GM08714 (cell line): ENCODE results near the gene PLA2G10.
A peak's percentile ranks its signal among the peaks of the same experiment; 100 is the strongest.
"Not testable (repeated sequence)": the region's sequence is repeated elsewhere in the genome, so short reads cannot be mapped to it uniquely, and the experiment has no call there.

Experiments
- H3K4me3 ChIP-seq: fragments of 200-500 bp; sonication (Bioruptor generic); 2 replicates; pipeline ENCODE4 v1.5.1; 2014; ENCODE audit warnings: mild to moderate bottlenecking, low read length, inconsistent platforms
- ZNF274 ChIP-seq: IDR thresholded peaks from 2 replicates; pipeline ENCODE4 v1.6.1; 2012; ENCODE audit warnings: mild to moderate bottlenecking, low read depth, low read length

The PLA2G10 gene

DNA sequence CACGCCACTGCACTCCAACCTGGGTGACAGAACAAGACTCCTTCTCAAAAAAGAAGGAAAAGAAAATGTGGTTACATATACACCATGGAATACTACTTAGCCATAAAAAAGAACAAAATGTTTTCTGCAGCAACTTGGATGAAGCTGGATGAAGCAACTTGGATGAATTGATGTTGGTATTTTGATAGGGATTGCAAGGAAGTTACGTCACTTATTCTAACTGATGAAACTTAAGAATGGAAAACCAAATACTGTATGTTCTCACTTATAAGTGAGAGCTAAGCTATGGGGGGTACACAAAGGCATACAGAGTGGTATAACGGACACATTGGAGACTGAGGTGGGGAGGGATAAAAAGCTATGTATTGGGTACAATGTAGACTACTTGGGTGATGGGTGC, 17.5 kb downstream of the PLA2G10 start:
- TF ChIP-seq ZNF274, result no peak

DNA sequence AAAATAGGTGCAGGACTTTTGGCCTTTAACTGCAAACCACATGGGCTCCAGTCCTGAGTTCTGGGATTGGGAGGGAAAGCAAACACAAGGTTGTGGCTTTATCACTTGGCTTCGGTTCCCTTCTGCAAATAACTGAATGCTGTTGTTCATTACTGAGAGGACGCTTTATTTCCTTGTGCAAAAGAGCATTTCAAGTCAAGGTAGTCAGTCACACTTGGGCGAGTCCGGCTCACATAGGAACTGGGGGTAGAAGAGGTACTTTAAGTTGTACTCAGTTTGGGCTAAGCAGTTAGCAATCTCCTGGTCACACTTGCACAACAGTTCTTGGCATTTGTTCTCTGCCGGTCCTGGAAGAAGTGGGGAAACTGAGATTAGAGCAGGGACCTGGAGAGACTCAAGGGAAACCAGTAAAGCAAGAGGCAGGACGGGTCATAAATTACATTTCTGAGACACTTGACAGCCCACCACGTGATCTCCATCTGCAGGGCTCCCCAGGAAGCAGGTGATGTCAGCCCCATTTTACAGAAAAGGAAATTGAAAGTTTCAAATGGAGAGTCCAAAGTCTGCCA, 21.6 kb downstream of the PLA2G10 start:
- TF ChIP-seq ZNF274, result no peak
- H3K4me3 ChIP-seq, result peak overlapping the region; percentile 13; the same call in 1 of the 2 replicates

More for the DNA sequence above, 17.5 kb downstream of the PLA2G10 start:
- H3K4me3 ChIP-seq, result no peak overlapping the region

DNA sequence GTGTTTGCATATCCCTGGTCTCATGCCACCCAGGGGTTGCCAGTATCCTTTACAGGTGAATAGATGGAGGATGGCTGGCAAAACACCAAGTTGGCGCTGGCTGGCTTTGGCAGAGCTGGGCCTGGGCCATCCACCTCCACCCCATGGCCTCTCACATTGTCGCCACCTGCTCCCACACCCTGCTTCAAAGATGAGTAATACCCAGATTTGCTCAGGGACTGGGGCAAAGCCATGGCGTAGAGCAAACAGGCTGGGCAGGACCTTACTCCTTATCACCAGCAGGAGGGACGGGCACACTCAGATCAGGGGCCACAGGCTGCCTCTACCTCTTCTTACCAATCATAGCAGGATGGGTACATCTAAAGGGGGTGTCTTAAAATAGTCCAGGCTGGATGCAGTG, 24.3 kb downstream of the PLA2G10 start:
- H3K4me3 ChIP-seq, result no peak overlapping the region
- no peak for TF ChIP-seq ZNF274

DNA sequence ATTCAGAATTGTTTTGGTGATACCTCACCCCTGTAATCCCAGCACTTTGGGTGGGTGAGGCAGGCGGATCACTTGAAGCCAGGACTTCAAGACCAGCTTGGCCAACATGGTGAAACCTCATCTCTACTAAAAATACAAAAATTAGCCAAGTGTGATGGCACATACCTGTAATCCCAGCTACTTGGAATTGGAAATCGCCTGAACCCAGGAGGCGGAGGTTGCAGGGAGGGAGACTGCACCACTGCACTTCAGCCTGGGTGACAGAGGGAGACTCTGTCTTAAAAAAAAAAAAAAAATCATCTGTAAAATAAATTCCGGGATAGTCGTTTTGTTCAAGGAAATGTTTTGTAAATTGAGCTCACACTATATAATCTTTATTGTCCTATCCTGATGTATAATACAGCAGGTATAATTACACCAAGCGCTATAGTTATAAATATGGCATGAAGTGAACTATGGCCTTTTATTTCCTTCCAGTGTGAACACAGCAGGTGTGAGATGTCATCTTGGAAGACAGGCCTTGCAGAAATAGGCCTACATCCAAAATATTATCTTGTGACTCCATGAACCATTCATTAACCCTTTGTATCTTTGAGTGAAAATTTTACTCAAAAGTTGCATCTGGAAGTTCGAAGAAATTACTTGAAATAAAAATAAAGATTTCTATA, 25.4 kb downstream of the PLA2G10 start:
- no peak for TF ChIP-seq ZNF274
- H3K4me3 ChIP-seq, result no peak overlapping the region

DNA sequence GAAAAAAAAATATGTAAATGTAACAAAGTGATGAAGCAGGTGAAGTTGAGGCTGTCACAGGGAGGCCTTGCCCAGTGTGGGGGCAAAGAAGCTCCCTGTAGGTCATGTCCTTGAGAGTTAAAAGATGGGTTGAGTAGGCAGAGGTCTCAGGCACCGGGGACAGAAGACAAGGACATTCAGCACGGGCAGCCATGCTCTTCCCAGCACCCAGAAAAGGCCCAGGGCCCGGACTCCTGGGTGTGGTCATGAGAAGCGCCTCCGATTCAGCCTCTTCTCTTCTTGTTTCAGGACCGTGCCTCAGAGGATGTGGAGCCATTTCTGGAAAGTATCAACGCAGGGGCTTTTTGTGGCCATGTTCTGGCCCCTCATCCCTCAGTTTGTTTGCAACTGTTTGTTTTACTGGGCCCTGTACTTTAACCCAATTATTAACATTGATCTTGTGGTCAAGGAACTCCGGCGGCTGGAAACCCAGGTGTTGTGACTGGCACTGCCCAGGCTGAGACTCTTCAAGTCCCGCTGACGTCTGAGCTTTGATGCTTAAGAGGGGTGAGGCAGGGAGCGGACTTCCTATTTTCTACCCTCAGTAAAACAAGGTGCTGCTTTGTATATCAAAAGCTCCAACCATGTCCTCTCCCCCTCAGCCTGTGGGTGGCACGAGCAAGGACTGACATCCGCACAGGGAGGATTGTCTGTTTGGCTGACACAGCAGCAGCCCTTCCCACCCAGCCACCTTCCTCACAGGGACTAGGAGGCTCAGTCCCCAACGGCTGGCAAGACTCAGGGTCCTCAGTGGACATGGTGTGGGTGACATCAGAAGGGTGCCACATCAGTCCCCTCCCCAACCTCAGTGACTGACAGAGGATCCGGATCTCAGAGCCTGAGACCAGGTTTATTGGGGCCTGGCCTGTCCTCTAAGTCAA, 26.5 kb downstream of the PLA2G10 start:
- no peak for TF ChIP-seq ZNF274

DNA sequence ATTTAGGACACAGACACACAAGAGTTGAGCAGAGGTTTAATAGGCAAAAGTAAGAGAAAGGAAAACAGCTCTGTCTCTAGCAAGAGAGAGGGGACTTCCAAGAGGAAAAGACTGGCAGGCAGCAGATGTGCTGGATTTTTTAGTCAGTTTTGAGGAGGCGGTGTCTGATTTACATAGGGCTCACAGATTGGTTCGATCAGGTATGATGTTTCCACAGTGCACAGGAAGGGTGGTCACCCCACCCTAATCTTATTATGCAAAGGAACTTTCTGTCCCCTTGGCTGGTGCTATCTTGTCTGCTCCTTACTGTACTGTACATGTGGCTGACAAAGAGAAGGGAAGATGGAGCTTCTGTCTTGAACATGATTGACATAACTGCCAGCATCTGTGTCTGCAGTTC, 36.0 kb downstream of the PLA2G10 start:
- no peak overlapping the region for H3K4me3 ChIP-seq
- no peak for TF ChIP-seq ZNF274

More for the DNA sequence above, 26.5 kb downstream of the PLA2G10 start:
- H3K4me3 ChIP-seq, result no peak overlapping the region

DNA sequence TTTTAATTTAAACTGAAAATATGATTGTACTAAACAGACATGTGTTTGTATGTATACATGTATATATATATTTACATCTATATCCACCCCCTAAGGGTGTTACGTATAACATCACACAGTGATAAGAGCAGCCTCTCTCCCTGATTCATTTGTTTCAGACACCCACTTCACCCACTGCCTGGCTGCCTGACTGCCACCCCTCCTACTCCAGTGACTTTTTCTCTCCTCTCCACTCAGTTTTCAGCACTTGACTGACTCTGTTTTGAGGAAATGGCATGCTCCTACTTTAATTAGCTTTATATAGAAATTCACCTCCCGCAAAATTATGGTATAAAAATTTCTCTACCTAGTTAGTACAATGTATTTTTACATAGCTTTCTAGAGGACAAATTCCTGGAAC, 41.4 kb downstream of the PLA2G10 start:
- TF ChIP-seq ZNF274, result no peak
- no peak overlapping the region for H3K4me3 ChIP-seq

DNA sequence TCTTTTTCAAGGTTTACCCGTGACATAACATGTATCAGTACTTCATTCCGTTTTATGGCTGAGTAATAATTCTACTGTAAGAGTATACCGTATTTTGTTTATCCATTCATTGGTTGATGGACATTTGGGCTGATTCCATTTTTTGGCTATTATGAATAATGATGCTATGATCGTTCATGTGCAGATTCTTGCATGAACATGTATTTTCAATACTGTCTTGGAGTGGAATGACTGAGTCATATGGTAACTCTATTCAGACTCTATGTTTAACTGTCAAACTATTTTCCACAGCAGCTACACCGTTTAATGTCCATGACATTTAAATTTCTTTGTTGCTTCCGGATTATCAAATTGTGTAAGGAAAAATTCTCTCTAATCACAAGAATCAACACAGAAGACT, 43.5 kb downstream of the PLA2G10 start:
- TF ChIP-seq ZNF274, result no peak

DNA sequence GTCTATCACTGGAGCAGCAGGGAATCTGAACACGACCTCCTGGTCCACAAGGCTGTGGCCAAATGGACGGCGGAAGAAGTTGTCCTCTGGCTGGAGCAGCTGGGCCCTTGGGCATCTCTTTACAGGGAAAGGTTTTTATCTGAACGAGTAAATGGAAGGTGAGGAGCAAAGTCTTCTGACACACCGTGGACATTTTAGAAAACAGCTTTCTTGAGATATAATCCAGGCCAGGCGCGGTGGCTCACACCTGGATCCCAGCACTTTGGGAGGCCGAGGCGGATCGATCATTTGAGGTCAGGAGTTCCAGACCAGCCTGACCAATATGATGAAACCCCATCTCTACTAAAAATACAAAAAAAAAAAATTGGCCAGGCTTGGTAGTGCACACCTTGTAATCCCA, 44.3 kb downstream of the PLA2G10 start:
- no peak overlapping the region for H3K4me3 ChIP-seq
- no peak for TF ChIP-seq ZNF274

More for the DNA sequence above, 43.5 kb downstream of the PLA2G10 start:
- no peak overlapping the region for H3K4me3 ChIP-seq

DNA sequence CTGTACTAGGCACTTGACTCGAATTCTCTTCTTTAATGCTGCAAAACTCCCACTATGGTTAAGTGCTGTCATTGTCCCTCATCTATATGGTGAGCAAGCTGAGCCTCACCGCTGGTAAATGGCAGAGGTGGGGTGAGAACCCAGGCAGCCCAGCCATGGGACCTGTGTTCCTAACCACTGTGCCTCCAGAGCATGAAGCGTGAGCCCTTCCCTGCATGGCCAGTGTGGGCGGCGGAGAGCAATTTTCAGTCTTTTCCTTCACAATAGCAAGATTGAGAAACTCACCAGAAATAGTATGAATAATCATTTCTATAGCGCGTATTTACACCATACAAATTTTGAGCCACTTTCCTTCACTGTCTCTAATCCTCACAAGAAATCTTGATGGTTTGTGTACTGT, 52.2 kb downstream of the PLA2G10 start:
- TF ChIP-seq ZNF274, result no peak

DNA sequence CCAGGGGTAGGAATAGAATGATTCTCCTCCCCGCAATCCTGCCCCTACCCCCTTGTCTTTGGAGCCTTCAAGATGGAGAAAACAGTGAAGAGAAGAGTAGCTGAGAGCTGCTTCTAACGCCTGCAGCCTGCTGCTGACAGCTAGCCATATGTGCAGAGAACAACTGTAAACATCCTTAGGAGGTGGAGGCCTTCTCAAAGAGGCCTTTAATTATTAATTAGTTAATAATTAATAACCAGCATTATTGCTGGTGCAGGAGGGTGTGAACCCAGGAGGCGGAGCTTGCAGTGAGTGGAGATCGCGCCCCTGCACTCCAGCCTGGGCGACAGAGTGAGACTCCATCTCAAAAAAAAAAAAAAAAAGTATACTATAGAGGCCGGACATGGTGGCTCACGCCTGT, 52.9 kb downstream of the PLA2G10 start:
- no peak for TF ChIP-seq ZNF274
- H3K4me3 ChIP-seq, result no peak overlapping the region

More for the DNA sequence above, 52.2 kb downstream of the PLA2G10 start:
- H3K4me3 ChIP-seq, result no peak overlapping the region

DNA sequence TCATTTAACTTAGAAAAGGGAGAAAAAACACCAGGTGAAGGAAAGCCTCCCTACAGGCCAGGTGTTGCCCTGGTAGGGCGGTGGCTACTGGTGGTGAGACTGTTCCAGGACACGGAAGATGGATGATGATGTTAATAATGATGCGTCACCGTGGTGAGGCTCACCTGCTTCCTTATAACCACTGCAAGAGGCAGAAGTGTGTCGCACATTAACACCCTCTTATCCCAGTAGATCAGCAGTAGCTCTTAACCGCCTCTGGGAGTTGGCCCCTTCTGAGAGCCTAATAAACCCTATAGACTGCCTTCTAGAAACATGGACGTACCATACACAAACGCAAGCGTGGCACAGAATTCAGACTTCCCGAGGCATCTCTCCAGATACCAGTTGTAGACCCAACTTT, 53.6 kb downstream of the PLA2G10 start:
- TF ChIP-seq ZNF274, result no peak
- H3K4me3 ChIP-seq, result no peak overlapping the region

DNA sequence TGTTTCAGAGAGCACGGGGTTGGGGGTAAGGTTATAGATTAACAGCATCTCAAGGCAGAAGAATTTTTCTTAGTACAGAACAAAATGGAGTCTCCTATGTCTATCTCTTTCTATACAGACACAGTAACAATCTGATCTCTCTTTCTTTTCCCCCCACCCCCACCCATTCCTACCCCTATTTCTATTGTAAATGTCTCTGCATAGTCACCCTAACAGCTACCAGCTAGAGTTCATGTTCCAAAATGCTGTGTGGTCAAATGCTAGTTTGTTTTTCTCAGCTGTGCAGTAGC, 57.2 kb downstream of the PLA2G10 start:
- H3K4me3 ChIP-seq, result not testable (repeated sequence)

DNA sequence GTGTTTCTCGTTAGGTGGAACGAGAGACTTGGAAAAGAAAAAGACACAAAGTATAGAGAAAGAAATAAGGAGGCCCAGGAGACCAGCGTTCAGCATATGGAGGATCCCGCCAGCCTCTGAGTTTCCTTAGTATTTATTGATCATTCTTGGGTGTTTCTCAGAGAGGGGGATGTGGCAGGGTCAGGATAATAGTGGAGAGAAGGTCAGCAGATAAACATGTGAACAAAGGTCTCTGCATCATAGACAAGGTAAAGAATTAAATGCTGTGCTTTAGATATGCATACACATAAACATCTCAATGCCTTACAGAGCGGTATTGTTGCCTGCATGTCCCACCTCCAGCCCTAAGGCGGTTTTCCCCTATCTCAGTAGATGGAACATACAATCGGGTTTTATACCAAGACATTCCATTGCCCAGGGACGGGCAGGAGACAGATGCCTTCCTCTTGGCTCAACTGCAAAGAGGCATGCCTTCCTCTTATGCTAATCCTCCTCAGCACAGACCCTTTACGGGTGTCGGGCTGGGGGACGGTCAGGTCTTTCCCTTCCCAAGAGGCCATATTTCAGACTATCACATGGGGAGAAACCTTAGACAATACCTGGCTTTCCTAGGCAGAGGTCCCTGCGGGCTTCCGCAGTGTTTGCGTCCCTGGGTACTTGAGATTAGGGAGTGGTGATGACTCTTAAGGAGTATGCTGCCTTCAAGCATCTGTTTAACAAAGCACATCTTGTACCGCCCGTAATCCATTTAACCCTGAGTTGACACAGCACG, 57.7 kb downstream of the PLA2G10 start:
- H3K4me3 ChIP-seq, result not testable (repeated sequence)
